ENCODE measurements around the gene ZNF362.

DNA sequence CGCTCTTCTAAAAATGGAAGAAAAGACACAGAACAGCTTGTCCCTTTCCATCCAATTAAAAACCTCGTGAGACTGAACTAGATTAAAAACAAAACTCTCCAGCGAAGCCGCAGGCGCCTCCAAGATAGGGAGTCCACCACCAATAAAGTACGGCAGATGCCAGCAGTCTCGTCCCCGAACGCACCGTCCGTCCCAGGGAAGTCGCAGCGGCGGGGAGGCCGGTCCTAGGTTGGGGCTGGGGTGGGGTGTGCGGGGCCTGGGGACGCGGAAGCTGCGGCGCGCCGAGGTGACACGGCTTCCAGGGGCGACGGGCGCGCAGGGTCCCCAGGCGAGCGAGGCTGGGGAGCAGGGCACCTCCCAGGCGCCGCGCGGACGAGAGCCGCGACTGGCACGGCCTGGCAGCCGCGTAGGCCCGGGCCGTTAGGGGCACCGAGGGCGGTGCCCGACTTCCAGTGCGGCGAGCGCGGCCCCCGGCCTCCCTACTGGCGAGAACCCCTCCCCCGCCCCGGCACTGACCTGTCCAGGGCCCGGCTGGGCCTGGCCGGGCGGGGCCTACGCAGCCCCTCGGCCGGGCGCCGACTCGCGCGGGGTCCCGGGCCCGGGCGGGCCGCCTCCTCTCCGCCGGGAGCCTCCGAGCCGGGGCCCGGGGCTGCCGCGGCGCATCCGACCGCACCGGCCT lies 92.9 kb downstream of the ZNF362 start:
- TF ChIP-seq, protein P1, sequence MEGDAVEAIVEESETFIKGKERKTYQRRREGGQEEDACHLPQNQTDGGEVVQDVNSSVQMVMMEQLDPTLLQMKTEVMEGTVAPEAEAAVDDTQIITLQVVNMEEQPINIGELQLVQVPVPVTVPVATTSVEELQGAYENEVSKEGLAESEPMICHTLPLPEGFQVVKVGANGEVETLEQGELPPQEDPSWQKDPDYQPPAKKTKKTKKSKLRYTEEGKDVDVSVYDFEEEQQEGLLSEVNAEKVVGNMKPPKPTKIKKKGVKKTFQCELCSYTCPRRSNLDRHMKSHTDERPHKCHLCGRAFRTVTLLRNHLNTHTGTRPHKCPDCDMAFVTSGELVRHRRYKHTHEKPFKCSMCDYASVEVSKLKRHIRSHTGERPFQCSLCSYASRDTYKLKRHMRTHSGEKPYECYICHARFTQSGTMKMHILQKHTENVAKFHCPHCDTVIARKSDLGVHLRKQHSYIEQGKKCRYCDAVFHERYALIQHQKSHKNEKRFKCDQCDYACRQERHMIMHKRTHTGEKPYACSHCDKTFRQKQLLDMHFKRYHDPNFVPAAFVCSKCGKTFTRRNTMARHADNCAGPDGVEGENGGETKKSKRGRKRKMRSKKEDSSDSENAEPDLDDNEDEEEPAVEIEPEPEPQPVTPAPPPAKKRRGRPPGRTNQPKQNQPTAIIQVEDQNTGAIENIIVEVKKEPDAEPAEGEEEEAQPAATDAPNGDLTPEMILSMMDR (conservative IDR thresholded peaks at IDR 0.05) = no peak
- peak; percentile 94 for TF ChIP-seq ZFX (IDR thresholded peaks at IDR 0.05)
